Keratinocyte (primary cell): ENCODE data around the gene TOR1AIP2. TPM values are rescaled to one million over a fixed set of nuclear protein-coding genes. Genes with fewer than 3 reads are reported as not detected.

ENCODE experiments used
- DNase-seq: peaks from one replicate; pipeline ENCODE4 v3.0.0-alpha.2; 2011; ENCODE audit warnings: low read depth, missing footprints, low spot score
- FAIRE-seq: peaks from 2 replicates; lab custom pipeline; 2011; peaks lifted over from hg19 to GRCh38; lab: Jason Lieb, UNC
- H2AFZ ChIP-seq: 2 replicates; pipeline ENCODE4 v1.6.0; 2012; ENCODE audit warnings: low read length, control low read depth, inconsistent platforms; ENCODE audit not compliant: control insufficient read depth
- H3K27ac ChIP-seq: 2 replicates; pipeline ENCODE4 v1.5.1; 2011; ENCODE audit warnings: low read length; ENCODE audit not compliant: control insufficient read depth, insufficient read depth
- H3K27me3 ChIP-seq: 3 replicates; pipeline ENCODE4 v1.6.0; 2011; ENCODE audit warnings: low read length; ENCODE audit not compliant: control insufficient read depth, insufficient read depth; ENCODE audit errors: extremely low read depth
- H3K36me3 ChIP-seq, 2 experiments: 2 replicates in 1 of 2; 3 replicates in 1 of 2; pipeline ENCODE4 v1.5.1; 2011; ENCODE audit warnings: low read length in 2 of 2, mild to moderate bottlenecking in 1 of 2; ENCODE audit not compliant: control insufficient read depth in 2 of 2, insufficient read depth in 2 of 2; ENCODE audit errors: extremely low read depth in 1 of 2
- H3K4me1 ChIP-seq: 3 replicates; pipeline ENCODE4 v1.5.1; 2011; ENCODE audit warnings: low read length; ENCODE audit not compliant: control insufficient read depth, insufficient read depth; ENCODE audit errors: extremely low read depth
- H3K4me2 ChIP-seq: 3 replicates; pipeline ENCODE4 v1.6.0; 2011; ENCODE audit warnings: low read depth, low read length; ENCODE audit not compliant: control insufficient read depth, insufficient read depth; ENCODE audit errors: extremely low read depth
- H3K4me3 ChIP-seq, 3 experiments: fragments of 200-600 bp in 1 of 3; sonication (generic) in 1 of 3; 2 replicates in 2 of 3; 3 replicates in 1 of 3; pipeline ENCODE4 v1.5.1; 2011 to 2016; ENCODE audit warnings: low read length in 3 of 3, mild to moderate bottlenecking in 3 of 3, control low read depth in 2 of 3, inconsistent platforms in 1 of 3, low read depth in 1 of 3, mixed read lengths in 1 of 3, mixed run types in 1 of 3, moderate library complexity in 1 of 3; ENCODE audit not compliant: control insufficient read depth in 2 of 3, insufficient read depth in 2 of 3; ENCODE audit errors: extremely low read depth in 1 of 3
- H3K79me2 ChIP-seq: 2 replicates; pipeline ENCODE4 v1.6.0; 2012; ENCODE audit warnings: low read length; ENCODE audit not compliant: control insufficient read depth, insufficient read depth
- H3K9ac ChIP-seq: 3 replicates; pipeline ENCODE4 v1.6.0; 2011; ENCODE audit warnings: low read length; ENCODE audit not compliant: control insufficient read depth, insufficient read depth; ENCODE audit errors: extremely low read depth
- H3K9me1 ChIP-seq: 3 replicates; pipeline ENCODE4 v1.6.0; 2011; ENCODE audit warnings: low read length; ENCODE audit not compliant: control insufficient read depth, insufficient read depth; ENCODE audit errors: extremely low read depth
- H3K9me3 ChIP-seq: 2 replicates; pipeline ENCODE4 v1.5.1; 2012; ENCODE audit warnings: low read depth, low read length; ENCODE audit not compliant: control insufficient read depth
- H4K20me1 ChIP-seq: 3 replicates; pipeline ENCODE4 v1.6.0; 2011; ENCODE audit warnings: low read length; ENCODE audit not compliant: control insufficient read depth, insufficient read depth; ENCODE audit errors: extremely low read depth
- EZH2 ChIP-seq: IDR thresholded peaks from one replicate; pipeline ENCODE4 v1.6.1; 2012; ENCODE audit warnings: inconsistent platforms, mild to moderate bottlenecking, low read length, moderate library complexity
- dilution Hi-C: fragments of 300-500 bp; cut with MboI; formaldehyde crosslinking; loops from one replicate; pipeline ENCODE4 v1.7.0; 2020; ENCODE audit warnings: low sequenced_read_pairs; ENCODE audit not compliant: extremely low pct_ligation_motif_present
- polyA plus RNA-seq, 5 experiments: library from polyadenylated mRNA; depleted of rRNA in 3 of 5; stranded (reverse) in 3 of 5; stranded (forward) in 1 of 5; unstranded in 1 of 5; fragments of >200 nt; gene quantifications; 1 replicate in 1 of 5; 2 replicates in 3 of 5; 3 replicates in 1 of 5; pipeline versions ENCODE4 v1.2.1 to v1.2.3, GENCODE V29; 2011 to 2012; ENCODE audit warnings: missing spikeins in 2 of 5, low read depth in 1 of 5, low replicate concordance in 1 of 5
- TF ChIP-seq, protein P1 (sequence below), 3 experiments: IDR thresholded peaks in 1 of 3; conservative IDR thresholded peaks in 1 of 3; optimal IDR thresholded peaks in 1 of 3; 2 replicates in 2 of 3; 3 replicates in 1 of 3; pipeline versions ENCODE3 to v1.5.1; 2011; ENCODE audit warnings: low read length in 3 of 3, mild to moderate bottlenecking in 3 of 3, moderate library complexity in 2 of 3, control low read depth in 1 of 3, inconsistent platforms in 1 of 3; ENCODE audit not compliant: insufficient read depth in 2 of 3; ENCODE audit errors: extremely low read depth in 1 of 3

The TOR1AIP2 gene
- polyA plus RNA-seq, 1 donor (not counting 4 experiments of a cell fraction or from before 2014, with no cell fraction given): 49.9 TPM

GRCh38 chr1:179871940-179872339 lies 5.7 kb downstream of the TOR1AIP2 start:
- no peak for FAIRE-seq
- H3K9me1 ChIP-seq: no peaks in the 10 kb centered on the region

DNA sequence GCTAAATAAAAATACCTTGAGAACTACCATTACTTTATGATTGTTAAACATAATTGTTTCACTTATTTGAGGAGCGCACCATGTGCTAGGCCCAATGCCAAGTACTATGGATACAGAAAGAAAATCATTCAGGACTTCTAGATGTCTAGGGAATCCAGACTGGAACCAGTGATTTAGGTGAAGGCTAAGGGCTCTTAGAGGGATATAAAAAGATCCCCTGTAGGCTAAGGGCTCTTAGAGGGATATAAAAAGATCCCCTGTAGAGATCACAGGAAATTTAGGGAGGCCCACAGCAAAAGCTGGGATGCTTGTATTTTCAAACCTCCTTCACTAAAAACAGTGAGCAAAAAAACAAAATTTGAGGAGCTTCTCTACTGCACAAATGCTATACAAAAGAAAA lies 6.7 kb downstream of the TOR1AIP2 start:
- dilution Hi-C loops: no loop called here
- H3K9me1 ChIP-seq: no peaks in the 10 kb centered on the region
- no peaks in the 10 kb centered on the region for H3K27me3 ChIP-seq
- no peaks in the 10 kb centered on the region for H3K9me3 ChIP-seq
- peaks cover 4% of the 10 kb centered on the region for H4K20me1 ChIP-seq
- no peak overlapping the region for H3K4me2 ChIP-seq
- H3K9ac ChIP-seq: no peak overlapping the region
- H3K27ac ChIP-seq: no peak overlapping the region
- no peak overlapping the region for H2AFZ ChIP-seq
- H3K4me3 ChIP-seq: no peak overlapping the region
- H3K4me1 ChIP-seq: peaks cover 6% of the 10 kb centered on the region
- H3K79me2 ChIP-seq: peaks cover 84% of the 10 kb centered on the region
- FAIRE-seq (no peak), DNase-seq (no peak)
- no peak for TF ChIP-seq EZH2
- TF ChIP-seq, protein P1, sequence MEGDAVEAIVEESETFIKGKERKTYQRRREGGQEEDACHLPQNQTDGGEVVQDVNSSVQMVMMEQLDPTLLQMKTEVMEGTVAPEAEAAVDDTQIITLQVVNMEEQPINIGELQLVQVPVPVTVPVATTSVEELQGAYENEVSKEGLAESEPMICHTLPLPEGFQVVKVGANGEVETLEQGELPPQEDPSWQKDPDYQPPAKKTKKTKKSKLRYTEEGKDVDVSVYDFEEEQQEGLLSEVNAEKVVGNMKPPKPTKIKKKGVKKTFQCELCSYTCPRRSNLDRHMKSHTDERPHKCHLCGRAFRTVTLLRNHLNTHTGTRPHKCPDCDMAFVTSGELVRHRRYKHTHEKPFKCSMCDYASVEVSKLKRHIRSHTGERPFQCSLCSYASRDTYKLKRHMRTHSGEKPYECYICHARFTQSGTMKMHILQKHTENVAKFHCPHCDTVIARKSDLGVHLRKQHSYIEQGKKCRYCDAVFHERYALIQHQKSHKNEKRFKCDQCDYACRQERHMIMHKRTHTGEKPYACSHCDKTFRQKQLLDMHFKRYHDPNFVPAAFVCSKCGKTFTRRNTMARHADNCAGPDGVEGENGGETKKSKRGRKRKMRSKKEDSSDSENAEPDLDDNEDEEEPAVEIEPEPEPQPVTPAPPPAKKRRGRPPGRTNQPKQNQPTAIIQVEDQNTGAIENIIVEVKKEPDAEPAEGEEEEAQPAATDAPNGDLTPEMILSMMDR (optimal IDR thresholded peaks at IDR 0.05 in 1 of 3, IDR thresholded peaks at IDR 0.05 in 1 of 3, conservative IDR thresholded peaks at IDR 0.05 in 1 of 3; ENCODE audit: extremely low read depth in 1 of 3, insufficient read depth in 2 of 3, low read length in 3 of 3): no peak
- H3K36me3 ChIP-seq: peaks cover 5 to 38% of the 10 kb centered on the region in 2 experiments

More at GRCh38 chr1:179871940-179872339, 5.7 kb downstream of the TOR1AIP2 start:
- no peak for DNase-seq
- Histone ChIP-seq H3K9ac (no peak overlapping the region), H4K20me1 (peaks cover 9% of the 10 kb centered on the region), H3K79me2 (peaks cover 89% of the 10 kb centered on the region), H2AFZ (no peak overlapping the region), H3K9me3 (no peaks in the 10 kb centered on the region), H3K27me3 (no peaks in the 10 kb centered on the region), H3K4me3 (no peak overlapping the region), H3K36me3 (peaks cover 5 to 34% of the 10 kb centered on the region in 2 experiments), H3K27ac (no peak overlapping the region), H3K4me2 (peak overlapping the region; percentile 8), H3K4me1 (peaks cover 8% of the 10 kb centered on the region)
- no peak for TF ChIP-seq EZH2
- dilution Hi-C loops: no loop called here
